ENCODE results near the gene ADAMTSL2. TPM values are rescaled to one million over a fixed set of nuclear protein-coding genes. Genes with fewer than 3 reads are reported as not detected.

The ADAMTSL2 gene
- total RNA-seq, 2 donors from 2014 or later, result 0.18 to 0.93 TPM

DNA sequence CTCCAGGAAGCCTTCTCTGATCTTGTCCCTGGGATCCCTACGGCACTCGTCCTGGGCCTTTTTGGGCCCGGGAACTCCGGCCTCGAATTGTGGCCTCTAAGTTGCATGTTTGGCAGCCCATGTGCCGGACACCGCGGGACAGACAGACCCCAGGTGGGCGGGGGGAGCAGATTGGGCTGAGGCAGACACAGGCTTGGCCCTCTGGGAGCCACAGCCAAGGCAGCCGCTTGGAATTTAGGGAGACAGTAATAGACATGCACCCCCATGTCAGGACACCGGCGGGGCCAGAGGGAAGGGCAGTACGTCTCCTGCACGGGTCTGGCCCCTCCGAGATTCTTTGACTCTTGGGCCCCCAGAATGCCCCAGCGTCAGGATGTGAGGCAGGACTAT is 36.2 kb downstream of the ADAMTSL2 start:
- Mint-ChIP-seq H3K4me1 (no peaks in the 10 kb centered on the region), H3K36me3 (ENCODE audit: low read depth) (no peaks in the 10 kb centered on the region), H3K4me3 (no peak overlapping the region), H3K27me3 (ENCODE audit: insufficient read depth) (no peaks in the 10 kb centered on the region), H3K9me3 (no peaks in the 10 kb centered on the region), H3K27ac (no peak overlapping the region)
- TF ChIP-seq, protein P1, sequence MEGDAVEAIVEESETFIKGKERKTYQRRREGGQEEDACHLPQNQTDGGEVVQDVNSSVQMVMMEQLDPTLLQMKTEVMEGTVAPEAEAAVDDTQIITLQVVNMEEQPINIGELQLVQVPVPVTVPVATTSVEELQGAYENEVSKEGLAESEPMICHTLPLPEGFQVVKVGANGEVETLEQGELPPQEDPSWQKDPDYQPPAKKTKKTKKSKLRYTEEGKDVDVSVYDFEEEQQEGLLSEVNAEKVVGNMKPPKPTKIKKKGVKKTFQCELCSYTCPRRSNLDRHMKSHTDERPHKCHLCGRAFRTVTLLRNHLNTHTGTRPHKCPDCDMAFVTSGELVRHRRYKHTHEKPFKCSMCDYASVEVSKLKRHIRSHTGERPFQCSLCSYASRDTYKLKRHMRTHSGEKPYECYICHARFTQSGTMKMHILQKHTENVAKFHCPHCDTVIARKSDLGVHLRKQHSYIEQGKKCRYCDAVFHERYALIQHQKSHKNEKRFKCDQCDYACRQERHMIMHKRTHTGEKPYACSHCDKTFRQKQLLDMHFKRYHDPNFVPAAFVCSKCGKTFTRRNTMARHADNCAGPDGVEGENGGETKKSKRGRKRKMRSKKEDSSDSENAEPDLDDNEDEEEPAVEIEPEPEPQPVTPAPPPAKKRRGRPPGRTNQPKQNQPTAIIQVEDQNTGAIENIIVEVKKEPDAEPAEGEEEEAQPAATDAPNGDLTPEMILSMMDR (conservative IDR thresholded peaks at IDR 0.05), result no peak
- H3K9ac ChIP-seq (ENCODE audit: extremely low read depth, low read length, poor library complexity, severe bottlenecking), result no peak overlapping the region
- DNase-seq, result no peak
- no peaks in the 10 kb centered on the region for H3K9me3 ChIP-seq (ENCODE audit: control insufficient read depth, low read length)
- no peaks in the 10 kb centered on the region for H3K36me3 ChIP-seq (ENCODE audit: control insufficient read depth, insufficient read depth, low read length)
- no peaks in the 10 kb centered on the region for H3K27me3 ChIP-seq (ENCODE audit: control insufficient read depth, insufficient read depth, low read length, poor library complexity, severe bottlenecking)
- H3K27ac ChIP-seq (ENCODE audit: low read depth, low read length), result no peak overlapping the region
- H3K4me1 ChIP-seq (ENCODE audit: control insufficient read depth, insufficient read depth, low read length), result no peaks in the 10 kb centered on the region
- no peak overlapping the region for H3K4me3 ChIP-seq (ENCODE audit: low read length)
- 79 to 84% methylated on average over 10 to 16 of the region's 16 CpGs for WGBS, 2 experiments (ENCODE audit: insufficient coverage in 1 of 2, insufficient read length in 1 of 2)

DNA sequence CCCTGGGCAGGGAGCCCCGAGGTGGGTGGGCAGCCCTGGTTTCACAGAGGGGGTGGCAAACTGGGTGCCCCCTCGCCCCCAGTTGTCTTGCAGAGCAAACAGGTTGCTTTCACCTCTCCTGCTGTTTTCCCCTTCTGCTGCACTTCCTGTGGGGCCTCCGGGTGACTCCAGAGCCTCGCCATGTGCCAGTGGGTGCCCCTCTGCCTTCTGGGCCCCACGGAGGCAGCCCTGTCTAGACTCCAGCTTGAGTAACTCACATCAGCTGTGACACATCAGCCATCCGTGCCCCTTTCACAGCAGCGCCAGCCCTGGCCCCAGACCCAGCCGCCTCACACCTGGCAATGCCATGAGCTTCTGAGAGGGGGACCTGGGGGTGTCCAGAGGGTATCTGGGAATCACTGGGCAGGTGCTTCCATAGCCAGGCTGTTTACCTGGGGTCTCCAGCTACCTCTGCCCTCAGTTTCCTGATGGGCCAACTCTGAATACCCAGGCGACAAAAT is 36.9 kb downstream of the ADAMTSL2 start:
- no peaks in the 10 kb centered on the region for H3K4me1 Mint-ChIP-seq
- Histone ChIP-seq H3K4me1 (ENCODE audit: control insufficient read depth, insufficient read depth, low read length) (no peaks in the 10 kb centered on the region), H3K36me3 (ENCODE audit: control insufficient read depth, insufficient read depth, low read length) (no peaks in the 10 kb centered on the region), H3K9me3 (ENCODE audit: control insufficient read depth, low read length) (no peaks in the 10 kb centered on the region), H3K9ac (ENCODE audit: extremely low read depth, low read length, poor library complexity, severe bottlenecking) (no peak overlapping the region), H3K27ac (ENCODE audit: low read depth, low read length) (no peak overlapping the region), H3K4me3 (ENCODE audit: low read length) (no peak overlapping the region), H3K27me3 (ENCODE audit: control insufficient read depth, insufficient read depth, low read length, poor library complexity, severe bottlenecking) (no peaks in the 10 kb centered on the region)
- TF ChIP-seq, protein P1 (conservative IDR thresholded peaks at IDR 0.05), result no peak
- H3K36me3 Mint-ChIP-seq (ENCODE audit: low read depth), result no peaks in the 10 kb centered on the region
- H3K9me3 Mint-ChIP-seq, result no peaks in the 10 kb centered on the region
- H3K4me3 Mint-ChIP-seq, result no peak overlapping the region
- H3K27ac Mint-ChIP-seq, result no peak overlapping the region
- WGBS, 2 experiments (ENCODE audit: insufficient coverage in 1 of 2, insufficient read length in 1 of 2), result 90 to 100% methylated on average over 6 to 9 of the region's 9 CpGs
- no peaks in the 10 kb centered on the region for H3K27me3 Mint-ChIP-seq (ENCODE audit: insufficient read depth)
- DNase-seq, result no peak

DNA sequence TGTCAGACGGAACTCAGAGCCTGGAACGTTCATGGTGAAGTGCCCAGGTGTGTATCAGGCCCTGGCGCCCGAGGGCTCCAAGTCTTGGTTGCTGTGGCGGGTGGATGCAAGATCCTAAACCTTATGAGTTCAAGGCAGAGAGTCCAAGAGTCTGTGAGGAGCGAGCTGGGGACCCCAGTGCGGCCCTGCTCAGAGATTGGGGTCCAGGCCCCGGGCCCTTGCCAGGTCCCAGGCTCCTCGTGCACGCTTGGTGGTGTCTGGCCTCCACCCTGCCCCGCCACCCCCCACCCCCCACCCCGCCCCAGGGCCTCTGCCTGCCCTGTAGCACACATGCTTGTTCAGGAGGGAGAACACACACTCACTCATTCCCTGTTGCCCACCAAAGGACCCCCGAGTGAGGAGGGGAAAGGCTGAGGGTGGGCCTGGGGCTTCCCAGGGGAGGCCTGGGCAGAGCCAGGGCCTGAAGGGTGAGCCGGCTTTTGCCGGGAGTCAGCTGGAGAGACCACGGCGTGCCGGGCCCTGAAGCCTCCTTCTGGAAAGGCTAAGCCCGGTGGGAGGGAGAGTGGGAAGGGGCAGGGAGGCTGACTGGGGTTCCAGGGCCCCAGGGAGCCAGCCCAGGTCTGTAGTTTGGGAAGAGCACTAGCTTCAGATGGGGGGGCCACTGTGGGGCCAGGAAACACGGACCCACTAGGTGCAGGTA is 37.5 kb downstream of the ADAMTSL2 start:
- Mint-ChIP-seq H3K36me3 (ENCODE audit: low read depth) (no peaks in the 10 kb centered on the region), H3K27ac (no peak overlapping the region), H3K4me3 (no peak overlapping the region), H3K27me3 (ENCODE audit: insufficient read depth) (no peaks in the 10 kb centered on the region), H3K4me1 (no peaks in the 10 kb centered on the region), H3K9me3 (no peaks in the 10 kb centered on the region)
- Histone ChIP-seq H3K27me3 (ENCODE audit: control insufficient read depth, insufficient read depth, low read length, poor library complexity, severe bottlenecking) (no peaks in the 10 kb centered on the region), H3K36me3 (ENCODE audit: control insufficient read depth, insufficient read depth, low read length) (no peaks in the 10 kb centered on the region), H3K4me3 (ENCODE audit: low read length) (no peak overlapping the region), H3K4me1 (ENCODE audit: control insufficient read depth, insufficient read depth, low read length) (no peaks in the 10 kb centered on the region), H3K27ac (ENCODE audit: low read depth, low read length) (no peak overlapping the region), H3K9me3 (ENCODE audit: control insufficient read depth, low read length) (no peaks in the 10 kb centered on the region), H3K9ac (ENCODE audit: extremely low read depth, low read length, poor library complexity, severe bottlenecking) (no peak overlapping the region)
- DNase-seq, result no peak
- TF ChIP-seq, protein P1 (conservative IDR thresholded peaks at IDR 0.05), result no peak
- WGBS, 2 experiments (ENCODE audit: insufficient coverage in 1 of 2, insufficient read length in 1 of 2), result 89% methylated on average over 9 to 18 of the region's 20 CpGs

Measured in endodermal cell (in vitro differentiated cells).